GM12891 (cell line): ENCODE results near the gene SLC19A2.

Experiments
- DNase-seq: peaks from one replicate; pipeline ENCODE4 v3.0.0; 2011; ENCODE audit warnings: low spot score; ENCODE audit not compliant: insufficient read length
- FAIRE-seq: peaks from 2 replicates; lab custom pipeline; 2011; peaks lifted over from hg19 to GRCh38; lab: Jason Lieb, UNC
- PAX5 ChIP-seq: IDR thresholded peaks from 2 replicates; pipeline ENCODE4 v1.6.1; 2011; ENCODE audit warnings: low read length, moderate library complexity, mild to moderate bottlenecking; ENCODE audit not compliant: insufficient read depth, severe bottlenecking
- POLR2A ChIP-seq: IDR thresholded peaks from 2 replicates; pipeline ENCODE4 v1.6.1; 2011; ENCODE audit warnings: low read depth, low read length, control low read depth
- POLR2AphosphoS5 ChIP-seq: IDR thresholded peaks from 2 replicates; pipeline ENCODE4 v1.6.1; 2011; ENCODE audit warnings: low read depth, low read length, control low read depth
- POU2F2 ChIP-seq: IDR thresholded peaks from 2 replicates; pipeline ENCODE4 v1.6.1; 2011; ENCODE audit warnings: low read depth, mild to moderate bottlenecking, control low read depth, low read length, moderate library complexity
- SPI1 ChIP-seq: IDR thresholded peaks from 2 replicates; pipeline ENCODE4 v1.6.1; 2011; ENCODE audit warnings: low read depth, low read length, control low read depth
- TAF1 ChIP-seq: IDR thresholded peaks from 2 replicates; pipeline ENCODE4 v1.6.1; 2011; ENCODE audit warnings: low read depth, low read length, control low read depth

The SLC19A2 gene

GRCh38 chr1:169479363-169480066 is 6.2 kb downstream of the SLC19A2 start:
- no peak for TF ChIP-seq SPI1
- no peak for TF ChIP-seq TAF1
- TF ChIP-seq POLR2AphosphoS5: no peak
- no peak for TF ChIP-seq POU2F2
- TF ChIP-seq PAX5: no peak
- FAIRE-seq (no peak), DNase-seq (no peak)

GRCh38 chr1:169478094-169478672 is 7.6 kb downstream of the SLC19A2 start:
- DNase-seq: no peak
- no peak for TF ChIP-seq PAX5
- no peak for TF ChIP-seq SPI1
- TF ChIP-seq TAF1: no peak
- no peak for TF ChIP-seq POU2F2
- no peak for TF ChIP-seq POLR2A
- no peak for TF ChIP-seq POLR2AphosphoS5
- no peak for FAIRE-seq

GRCh38 chr1:169475806-169476387 is 9.8 kb downstream of the SLC19A2 start:
- no peak for FAIRE-seq
- DNase-seq: no peak
- TF ChIP-seq PAX5 (no peak), POU2F2 (no peak), TAF1 (no peak), POLR2A (no peak), POLR2AphosphoS5 (no peak), SPI1 (no peak)

- TF ChIP-seq POLR2AphosphoS5 (no peak), POU2F2 (no peak), TAF1 (no peak), PAX5 (no peak), POLR2A (no peak), SPI1 (no peak)
- DNase-seq: no peak
- FAIRE-seq: no peak
Observed at GRCh38 chr1:169474302-169474995, 11.3 kb downstream of the SLC19A2 start.

- TF ChIP-seq SPI1: no peak
- DNase-seq (no peak), FAIRE-seq (no peak)
Observed at GRCh38 chr1:169473347-169473746, 12.4 kb downstream of the SLC19A2 start.

GRCh38 chr1:169472738-169473137 is 13.0 kb downstream of the SLC19A2 start:
- DNase-seq (no peak), FAIRE-seq (no peak)
- TF ChIP-seq SPI1 (no peak), POU2F2 (no peak), POLR2AphosphoS5 (no peak), POLR2A (no peak), TAF1 (no peak), PAX5 (no peak)

- FAIRE-seq (no peak), DNase-seq (no peak)
- no peak for TF ChIP-seq SPI1
- TF ChIP-seq PAX5: no peak
- TF ChIP-seq POU2F2: no peak
- no peak for TF ChIP-seq TAF1
- no peak for TF ChIP-seq POLR2A
- TF ChIP-seq POLR2AphosphoS5: no peak
Observed at GRCh38 chr1:169468982-169469381, 16.8 kb downstream of the SLC19A2 start.

GRCh38 chr1:169466259-169467230 is 19.2 kb downstream of the SLC19A2 start:
- FAIRE-seq (no peak), DNase-seq (no peak)
- TF ChIP-seq SPI1 (no peak), POLR2A (no peak), TAF1 (no peak), PAX5 (no peak), POU2F2 (no peak), POLR2AphosphoS5 (no peak)

GRCh38 chr1:169465281-169465680 is 20.5 kb downstream of the SLC19A2 start:
- FAIRE-seq: no peak
- TF ChIP-seq TAF1: no peak
- TF ChIP-seq POLR2AphosphoS5: no peak
- no peak for TF ChIP-seq SPI1
- TF ChIP-seq POLR2A: no peak
- no peak for TF ChIP-seq POU2F2
- TF ChIP-seq PAX5: no peak
- no peak for DNase-seq
